ENCODE data around the gene ZDHHC4. TPM values are rescaled to one million over a fixed set of nuclear protein-coding genes. Genes with fewer than 3 reads are reported as not detected.
"Not testable (repeated sequence)": the region's sequence is repeated elsewhere in the genome, so short reads cannot be mapped to it uniquely, and the experiment has no call there.

Gene ZDHHC4
- total and polyA plus RNA-seq, 9 of the 15 experiments (the other 6 are each of a cell fraction or from before 2014, with no cell fraction given), result 33.4 to 106 (median 58.3) TPM

- TF ChIP-seq ZNF589 (CRISPR knock-in tag; IDR thresholded peaks at IDR 0.05; ENCODE audit: low read depth), result peak; percentile 55; the same call in 1 of the 2 replicates
- peak; percentile 59; the same call in 1 of the 2 replicates for TF ChIP-seq CEBPG (CRISPR knock-in tag; IDR thresholded peaks at IDR 0.05)
- TF ChIP-seq CEBPG (tag; conservative IDR thresholded peaks at IDR 0.05 in 1 of 2, IDR thresholded peaks at IDR 0.05 in 1 of 2), result peak; percentile 10 to 95; a peak in 2 of 4 replicates
- peak; percentile 44; the same call in 1 of the 2 replicates for TF ChIP-seq JUND (IDR thresholded peaks at IDR 0.05; ENCODE audit: borderline replicate concordance, low read depth, low read length)
- not testable (repeated sequence) for TF ChIP-seq JUND (tag; IDR thresholded peaks at IDR 0.05; ENCODE audit: borderline replicate concordance, low read depth, low read length)
- TF ChIP-seq MAZ (CRISPR knock-in tag; conservative IDR thresholded peaks at IDR 0.05 in 1 of 2, IDR thresholded peaks at IDR 0.05 in 1 of 2), result peak in 1 of 2 experiments; percentile 15; a peak in 1 of 4 replicates
- peak; percentile 56; the same call in 1 of the 2 replicates for TF ChIP-seq ZEB2 (IDR thresholded peaks at IDR 0.05)
- TF ChIP-seq ZNF592 (IDR thresholded peaks at IDR 0.05), result peak; percentile 33; the same call in 1 of the 2 replicates
- peak; percentile 21; the same call in 1 of the 2 replicates for TF ChIP-seq GABPA (tag; conservative IDR thresholded peaks at IDR 0.05; ENCODE audit: low read depth)
These were observed 8.6 kb downstream of the ZDHHC4 start (continued) for GRCh38 chr7:6585746-6586432.
